ENCODE measurements around the gene CASZ1. TPM values are rescaled to one million over a fixed set of nuclear protein-coding genes. Genes with fewer than 3 reads are reported as not detected.

CASZ1 gene
- total and polyA plus RNA-seq, 9 donors: 2.4 to 15.7 (median 4.0) TPM

- no peaks in the 10 kb centered on the region for H3K9me3 ChIP-seq
- H3K27me3 ChIP-seq: no peaks in the 10 kb centered on the region
- no peak overlapping the region for H3K4me3 ChIP-seq
- WGBS, 3 donors: 12 to 33% (median 15%) methylated on average over 50 to 108 of the region's 108 CpGs
- no peak for DNase-seq
- no peak for TF ChIP-seq EP300 (IDR thresholded peaks at IDR 0.05)
- TF ChIP-seq POLR2A (IDR thresholded peaks at IDR 0.05): no peak
- TF ChIP-seq CTCF (IDR thresholded peaks at IDR 0.05): no peak
- H3K27ac ChIP-seq: no peak overlapping the region
- intact Hi-C loops (cut with DNase I): loop anchor here in 1 of 4 donors (10.0 kb wide), 1 partner anchor 56 kb away; no protein-coding TSS in a partner anchor
- H3K4me1 ChIP-seq (ENCODE audit: insufficient read depth): peaks cover 17% of the 10 kb centered on the region
- no peaks in the 10 kb centered on the region for H3K36me3 ChIP-seq
Observed at GRCh38 chr1:10639011-10639774, 157.3 kb downstream of the CASZ1 start.

GRCh38 chr1:10638559-10639005 is 157.9 kb downstream of the CASZ1 start:
- H3K36me3 ChIP-seq: no peaks in the 10 kb centered on the region
- no peaks in the 10 kb centered on the region for H3K27me3 ChIP-seq
- peaks cover 17% of the 10 kb centered on the region for H3K4me1 ChIP-seq (ENCODE audit: insufficient read depth)
- no peak for TF ChIP-seq POLR2A (IDR thresholded peaks at IDR 0.05)
- no peak for TF ChIP-seq CTCF (IDR thresholded peaks at IDR 0.05)
- no peak for TF ChIP-seq EP300 (IDR thresholded peaks at IDR 0.05)
- H3K27ac ChIP-seq: peak overlapping the region in 1 of 2 donors; percentile 16
- no peaks in the 10 kb centered on the region for H3K9me3 ChIP-seq
- no peak for DNase-seq
- intact Hi-C loops (cut with DNase I): loop anchor here in 1 of 4 donors (10.0 kb wide), 1 partner anchor 56 kb away; no protein-coding TSS in a partner anchor
- WGBS, 3 donors: 2% methylated on average over 23 to 57 of the region's 57 CpGs; no CpG with 5 or more reads in 1 of the 3 donors
- H3K4me3 ChIP-seq: peak overlapping the region; percentile 21

- peak overlapping the region; percentile 21 for H3K4me3 ChIP-seq
- no peaks in the 10 kb centered on the region for H3K36me3 ChIP-seq
- TF ChIP-seq CTCF (IDR thresholded peaks at IDR 0.05) (no peak), POLR2A (IDR thresholded peaks at IDR 0.05) (no peak), EP300 (IDR thresholded peaks at IDR 0.05) (no peak)
- intact Hi-C loops (cut with DNase I): loop anchor here in 1 of 4 donors (10.0 kb wide), 1 partner anchor 57 kb away; no protein-coding TSS in a partner anchor
- DNase-seq: no peak
- H3K27me3 ChIP-seq: no peaks in the 10 kb centered on the region
- H3K27ac ChIP-seq: peak overlapping the region in 1 of 2 donors; percentile 16
- H3K9me3 ChIP-seq: no peaks in the 10 kb centered on the region
- WGBS, 3 donors: 15 to 17% (median 16%) methylated on average over 17 to 29 of the region's 29 CpGs
- peaks cover 17% of the 10 kb centered on the region for H3K4me1 ChIP-seq (ENCODE audit: insufficient read depth)
Observed at GRCh38 chr1:10637834-10638558, 158.4 kb downstream of the CASZ1 start.

GRCh38 chr1:10637400-10637799 is 159.0 kb downstream of the CASZ1 start:
- 74 to 77% (median 76%) methylated on average over 9 of the region's 9 CpGs for WGBS, 3 donors
- no peaks in the 10 kb centered on the region for H3K36me3 ChIP-seq
- H3K9me3 ChIP-seq: no peaks in the 10 kb centered on the region
- no peaks in the 10 kb centered on the region for H3K27me3 ChIP-seq
- H3K27ac ChIP-seq: no peak overlapping the region
- TF ChIP-seq CTCF (IDR thresholded peaks at IDR 0.05): no peak
- no peak for TF ChIP-seq POLR2A (IDR thresholded peaks at IDR 0.05)
- TF ChIP-seq EP300 (IDR thresholded peaks at IDR 0.05): no peak
- DNase-seq: no peak
- H3K4me1 ChIP-seq (ENCODE audit: insufficient read depth): peaks cover 21% of the 10 kb centered on the region
- H3K4me3 ChIP-seq: no peak overlapping the region
- intact Hi-C loops (cut with DNase I): loop anchor here in 1 of 4 donors (10.0 kb wide), 1 partner anchor 57 kb away; no protein-coding TSS in a partner anchor
